ENCODE data around the gene PKD2.
"Not testable (repeated sequence)": the region's sequence is repeated elsewhere in the genome, so short reads cannot be mapped to it uniquely, and the experiment has no call there.

PKD2 gene

DNA sequence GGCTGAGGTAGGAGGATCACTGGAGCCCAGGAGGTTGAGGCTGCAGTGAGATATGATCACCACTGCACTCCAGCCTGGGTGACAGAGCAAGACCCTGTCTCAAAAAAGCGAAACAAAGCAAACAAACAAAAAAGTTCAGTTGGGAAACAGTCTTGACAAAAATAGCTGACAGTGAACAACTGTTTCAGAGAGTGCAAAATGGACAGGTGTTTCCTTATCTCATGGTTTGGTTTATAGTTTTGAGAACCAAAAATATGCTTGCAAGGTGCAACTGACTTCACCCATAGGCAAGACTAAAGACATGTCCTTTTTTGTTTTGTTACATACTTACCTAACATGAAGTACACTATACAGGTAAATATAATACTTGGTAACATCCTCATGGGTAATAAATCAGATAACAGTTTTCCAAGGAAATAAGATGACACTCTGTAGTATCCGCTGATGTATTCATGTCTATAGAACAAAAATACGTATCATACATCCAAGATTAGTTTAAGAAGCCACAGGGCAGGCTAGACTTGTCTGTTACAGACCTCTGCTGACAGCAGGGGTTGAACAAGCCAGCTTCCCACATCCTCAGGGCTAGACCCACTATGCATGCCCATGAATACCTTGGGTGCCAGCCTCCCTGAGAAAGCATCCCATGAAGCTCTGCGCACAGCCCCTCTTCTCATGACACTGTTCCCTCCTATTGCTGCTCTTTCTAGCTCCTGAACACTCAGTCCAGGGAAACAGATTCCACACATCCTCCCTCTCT lies 91.7 kb downstream of the PKD2 start:
- DNase-seq = no peak
- in situ Hi-C loops (cut with MboI; ENCODE audit: low pct_unique_long_range_greater_than_20kb, low sequenced_read_pairs) = no loop called here

DNA sequence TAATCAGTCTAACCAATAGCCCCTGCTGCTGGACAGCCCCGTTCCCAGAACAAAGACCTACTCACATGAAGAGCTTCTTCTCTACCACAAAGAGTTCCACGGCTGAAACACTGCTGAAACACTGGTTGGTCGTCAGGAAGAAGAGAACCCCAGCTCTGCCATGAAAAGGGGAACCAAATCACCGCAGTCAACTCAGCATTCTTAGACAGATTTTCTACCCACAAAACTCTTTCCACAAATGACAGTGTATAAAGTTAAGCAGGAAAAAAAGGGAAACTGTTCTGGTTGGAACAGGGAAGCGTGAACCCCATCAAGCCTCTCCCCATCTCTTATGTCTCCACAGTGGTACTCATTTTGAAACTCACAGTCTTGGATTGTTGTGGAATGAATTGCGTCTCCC lies 93.7 kb downstream of the PKD2 start:
- DNase-seq = peak; percentile 76
- in situ Hi-C loops (cut with MboI; ENCODE audit: low pct_unique_long_range_greater_than_20kb, low sequenced_read_pairs) = no loop called here

GRCh38 chr4:88102026-88102425 lies 94.6 kb downstream of the PKD2 start:
- in situ Hi-C loops (cut with MboI; ENCODE audit: low pct_unique_long_range_greater_than_20kb, low sequenced_read_pairs) = no loop called here
- no peak for DNase-seq

DNA sequence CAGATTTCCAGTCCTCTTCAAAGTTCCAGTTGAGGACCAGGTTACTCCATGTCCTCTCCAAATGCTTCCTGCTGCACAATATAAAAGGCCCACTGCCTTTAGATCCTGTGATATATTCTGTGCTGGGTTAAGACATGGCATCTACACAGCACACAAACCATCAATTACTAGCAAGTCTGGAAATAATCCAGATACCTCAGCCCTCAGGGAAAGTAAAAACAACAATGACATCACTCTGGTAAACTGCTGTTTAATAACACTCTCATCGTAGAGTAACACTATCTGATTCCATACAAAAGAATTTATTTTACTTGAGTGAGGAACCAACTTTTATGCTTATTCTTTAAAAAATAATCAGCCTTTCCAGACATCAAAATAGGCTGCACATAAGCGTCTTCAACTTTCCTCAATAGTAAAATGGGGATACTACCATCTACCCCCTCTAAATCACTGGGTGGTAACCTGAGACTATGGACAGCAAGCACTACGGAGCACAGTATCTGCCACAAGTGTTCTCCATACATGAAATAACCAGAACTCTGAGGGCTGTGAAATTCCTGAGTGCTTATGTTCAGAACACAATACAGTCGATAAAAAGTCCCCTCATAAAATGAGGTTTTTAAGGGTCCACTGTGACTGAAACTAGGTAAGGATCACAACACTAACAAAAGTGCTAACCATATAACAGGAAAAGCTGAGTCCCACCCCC lies 97.6 kb downstream of the PKD2 start:
- in situ Hi-C loops (cut with MboI; ENCODE audit: low pct_unique_long_range_greater_than_20kb, low sequenced_read_pairs) = no loop called here
- no peak for DNase-seq

GRCh38 chr4:88106205-88106604 lies 98.8 kb downstream of the PKD2 start:
- no peak for DNase-seq
- in situ Hi-C loops (cut with MboI; ENCODE audit: low pct_unique_long_range_greater_than_20kb, low sequenced_read_pairs) = no loop called here

GRCh38 chr4:88107406-88108107 lies 100.1 kb downstream of the PKD2 start:
- in situ Hi-C loops (cut with MboI; ENCODE audit: low pct_unique_long_range_greater_than_20kb, low sequenced_read_pairs) = no loop called here
- peak; percentile 45 for DNase-seq

DNA sequence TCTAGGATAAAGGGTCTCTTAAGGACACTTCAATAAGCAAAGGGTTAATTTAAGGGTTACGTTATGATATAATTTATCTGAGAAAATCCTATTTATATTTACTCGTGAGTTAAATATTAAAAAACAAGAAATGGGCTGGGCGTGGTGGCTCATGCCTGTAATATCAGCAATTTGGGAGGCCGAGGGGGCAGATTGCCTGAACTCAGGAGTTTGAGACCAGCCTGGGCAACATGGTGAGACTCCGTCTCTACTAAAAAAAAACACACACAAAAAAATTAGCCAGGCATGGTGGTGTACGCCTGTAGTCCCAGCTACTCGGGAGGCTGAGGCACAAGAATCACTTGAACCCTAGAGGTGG lies 100.7 kb downstream of the PKD2 start:
- DNase-seq; in situ Hi-C loops (cut with MboI; ENCODE audit: low pct_unique_long_range_greater_than_20kb, low sequenced_read_pairs): not testable (repeated sequence)

DNA sequence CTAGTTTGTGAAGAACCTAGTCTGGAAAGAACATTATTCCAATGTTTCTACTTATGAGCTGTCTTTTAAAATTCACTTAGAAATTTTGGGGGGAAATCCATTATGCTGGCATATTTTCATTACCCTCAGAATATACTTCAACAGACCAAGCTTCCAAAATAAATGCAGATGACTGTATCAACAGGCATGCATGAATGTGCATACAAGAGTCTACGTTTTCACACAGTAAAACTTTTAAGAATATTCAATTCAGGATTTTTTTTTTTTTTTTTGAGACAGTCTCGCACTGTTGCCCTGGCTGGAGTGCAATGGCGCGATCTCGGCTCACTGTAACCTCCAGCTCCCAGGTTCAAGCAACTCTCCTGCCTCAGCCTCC lies 101.3 kb downstream of the PKD2 start:
- DNase-seq = no peak
- in situ Hi-C loops (cut with MboI; ENCODE audit: low pct_unique_long_range_greater_than_20kb, low sequenced_read_pairs) = no loop called here

GRCh38 chr4:88109123-88109881 lies 101.9 kb downstream of the PKD2 start:
- in situ Hi-C loops (cut with MboI; ENCODE audit: low pct_unique_long_range_greater_than_20kb, low sequenced_read_pairs) = no loop called here
- DNase-seq = no peak

GRCh38 chr4:88110826-88111225 lies 103.4 kb downstream of the PKD2 start:
- no peak for DNase-seq
- in situ Hi-C loops (cut with MboI; ENCODE audit: low pct_unique_long_range_greater_than_20kb, low sequenced_read_pairs) = no loop called here

DNA sequence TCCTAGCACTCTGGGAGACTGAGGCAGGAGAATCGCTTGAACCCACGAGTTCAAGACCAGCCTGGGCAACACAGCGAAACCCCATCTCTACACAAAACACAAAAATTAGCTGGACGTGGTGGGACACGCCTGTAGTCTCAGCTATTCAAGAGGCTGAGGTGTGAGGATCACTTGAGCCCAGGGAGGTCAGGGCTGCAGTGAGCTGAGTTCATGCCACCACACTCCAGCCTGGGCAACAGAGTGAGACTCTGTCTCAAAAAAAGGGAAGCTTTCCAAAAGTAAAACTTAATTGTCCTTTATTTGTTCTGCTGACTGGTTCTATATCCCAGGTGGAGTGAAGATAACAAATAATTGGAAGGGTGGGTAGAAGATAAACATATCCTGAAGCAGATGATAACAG lies 105.4 kb downstream of the PKD2 start:
- no peak for DNase-seq
- in situ Hi-C loops (cut with MboI; ENCODE audit: low pct_unique_long_range_greater_than_20kb, low sequenced_read_pairs) = no loop called here

GRCh38 chr4:88115587-88115986 lies 108.2 kb downstream of the PKD2 start:
- no peak for DNase-seq

DNA sequence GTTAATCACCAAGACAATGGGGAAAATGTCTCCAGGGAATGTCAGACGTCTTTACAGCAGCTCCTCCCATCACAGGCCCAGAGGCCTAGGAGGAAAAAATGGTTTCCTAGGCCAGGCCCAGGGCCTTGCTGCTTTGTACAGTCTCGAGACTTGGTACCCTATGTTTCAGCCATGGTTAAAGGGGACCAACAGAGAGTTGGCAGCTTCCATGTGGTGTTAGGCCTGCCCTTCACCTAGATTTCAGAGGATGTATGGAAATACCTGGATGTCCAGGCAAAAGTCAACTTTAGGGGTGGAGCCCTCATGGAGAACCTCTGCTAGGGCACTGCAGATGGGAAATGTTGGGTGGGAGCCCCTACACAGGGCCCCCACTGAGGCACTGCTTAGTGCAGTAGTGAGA lies 112.5 kb downstream of the PKD2 start:
- DNase-seq = no peak
- in situ Hi-C loops (cut with MboI; ENCODE audit: low pct_unique_long_range_greater_than_20kb, low sequenced_read_pairs) = no loop called here

More at GRCh38 chr4:88115587-88115986, 108.2 kb downstream of the PKD2 start:
- in situ Hi-C loops (cut with MboI; ENCODE audit: low pct_unique_long_range_greater_than_20kb, low sequenced_read_pairs) = no loop called here

GRCh38 chr4:88122260-88122659 lies 114.8 kb downstream of the PKD2 start:
- in situ Hi-C loops (cut with MboI; ENCODE audit: low pct_unique_long_range_greater_than_20kb, low sequenced_read_pairs); DNase-seq: not testable (repeated sequence)
